IPS-NIHi7 (cell line): ENCODE measurements around the gene FBN2.

Source experiments
- DNase-seq: peaks from one replicate; pipeline ENCODE4 v3.0.0; 2012; ENCODE audit warnings: mixed read lengths; ENCODE audit errors: extremely low spot score

The FBN2 gene

GRCh38 chr5:128305341-128305740, 232.7 kb downstream of the FBN2 start:
- DNase-seq = no peak

GRCh38 chr5:128304791-128305190, 233.3 kb downstream of the FBN2 start:
- DNase-seq = no peak

DNA sequence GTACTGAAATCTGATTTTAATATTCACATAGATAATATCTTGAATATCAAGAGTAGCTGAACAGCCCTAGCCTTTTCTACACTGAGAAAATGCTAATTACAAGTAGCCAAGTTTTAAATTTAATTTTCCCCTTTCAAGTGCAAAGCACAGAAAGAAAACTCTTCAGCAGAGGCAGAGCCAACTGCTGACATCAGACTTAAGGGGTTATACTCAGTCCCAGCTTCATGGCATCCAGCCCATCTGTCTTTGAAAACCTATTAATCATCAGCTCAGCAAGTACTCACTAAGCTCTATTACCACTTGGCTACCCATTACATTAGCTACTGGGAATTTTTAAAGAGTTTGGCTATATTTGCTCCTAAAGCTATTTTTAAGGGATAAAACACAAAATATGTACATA, 234.0 kb downstream of the FBN2 start:
- no peak for DNase-seq

- DNase-seq = no peak
These were observed 234.5 kb downstream of the FBN2 start for GRCh38 chr5:128303593-128303992.

DNA sequence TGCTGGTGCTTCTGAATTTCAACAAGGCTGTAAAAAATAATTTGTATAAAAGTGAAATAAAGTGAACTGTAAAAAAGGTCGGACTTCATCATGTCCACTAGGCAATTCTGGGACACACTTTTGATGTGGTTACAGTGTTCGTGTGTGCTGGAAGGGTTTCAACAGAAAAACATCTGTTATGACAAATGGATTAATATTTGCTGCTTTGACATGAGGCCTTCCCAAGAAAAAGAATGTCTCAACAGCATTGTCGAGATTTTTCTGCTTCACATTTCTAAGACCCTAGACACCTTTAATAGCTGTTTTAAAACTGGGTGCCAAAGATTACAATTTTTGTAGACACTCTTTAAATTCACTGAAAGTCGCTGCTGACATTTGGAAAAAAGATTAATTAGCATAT, 237.9 kb downstream of the FBN2 start:
- no peak for DNase-seq

DNA sequence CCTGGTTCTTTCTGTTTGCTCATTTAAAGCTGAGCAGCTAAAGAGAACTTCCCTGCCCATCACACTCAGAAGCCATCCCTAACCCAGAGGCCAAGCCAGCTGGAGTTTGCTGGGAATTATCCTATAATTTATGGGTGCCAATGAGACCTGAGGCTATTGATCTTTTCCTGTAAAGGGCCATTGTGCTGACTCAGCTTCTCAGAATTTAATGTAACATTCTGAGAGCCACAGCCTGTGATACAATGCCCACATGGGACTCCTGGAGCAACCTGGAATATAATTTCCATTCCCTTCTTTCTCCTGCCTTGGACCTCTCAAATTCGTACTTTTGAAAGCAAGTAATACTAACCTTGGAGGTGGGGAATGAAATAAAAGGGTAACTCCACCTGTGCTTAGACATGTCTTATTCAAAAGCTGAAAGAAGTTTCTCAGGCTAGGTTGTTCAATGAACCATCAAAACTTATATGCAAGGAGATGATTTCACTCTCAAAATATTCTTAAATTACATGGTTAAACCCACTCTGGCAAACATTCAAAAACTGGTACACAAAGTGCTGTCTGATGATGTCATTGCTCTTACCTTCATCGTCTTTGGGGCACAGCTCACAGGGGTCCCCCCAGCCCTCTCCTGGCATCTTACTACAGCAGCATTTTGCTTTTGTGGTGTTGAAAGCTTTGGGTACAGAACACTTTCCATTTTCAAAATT, 247.7 kb downstream of the FBN2 start:
- no peak for DNase-seq

DNA sequence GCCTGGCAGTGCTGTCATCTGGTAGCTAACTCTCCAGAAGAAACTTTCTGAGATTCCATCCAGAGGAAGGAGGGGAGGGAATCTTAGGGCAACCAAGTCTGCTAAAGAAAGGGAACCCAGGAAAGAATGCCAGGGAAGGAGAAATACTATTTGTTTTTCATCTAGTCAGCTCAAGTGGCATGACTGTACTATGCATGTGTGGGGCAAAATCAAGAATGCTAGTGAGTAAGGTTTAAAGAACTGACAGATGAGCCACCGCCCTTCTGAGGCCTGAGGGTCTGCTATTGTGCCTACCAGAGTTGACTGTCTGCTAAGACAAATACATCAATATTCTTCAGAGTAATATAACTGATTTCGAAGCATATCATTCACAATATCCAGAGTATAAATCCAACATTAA, 250.3 kb downstream of the FBN2 start:
- DNase-seq = no peak

DNA sequence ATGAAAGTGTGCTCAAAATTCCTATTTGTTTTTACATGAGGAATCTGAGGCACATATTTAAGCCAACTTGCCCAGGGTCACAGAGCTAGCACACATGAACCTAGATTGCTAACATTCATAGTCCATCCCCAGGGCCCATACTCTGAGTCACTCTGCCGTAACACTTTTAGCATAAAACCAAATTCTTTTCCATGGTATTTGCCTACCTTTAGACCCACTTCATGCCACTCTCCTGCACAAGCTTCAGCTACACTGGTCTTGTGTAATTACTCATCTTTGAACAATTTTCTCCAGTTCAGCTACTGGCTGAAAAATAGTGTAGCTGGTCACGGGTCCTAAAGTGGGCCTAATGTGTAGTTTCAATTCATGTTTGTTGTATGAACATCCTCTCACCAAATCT, 253.8 kb downstream of the FBN2 start:
- DNase-seq = no peak

DNA sequence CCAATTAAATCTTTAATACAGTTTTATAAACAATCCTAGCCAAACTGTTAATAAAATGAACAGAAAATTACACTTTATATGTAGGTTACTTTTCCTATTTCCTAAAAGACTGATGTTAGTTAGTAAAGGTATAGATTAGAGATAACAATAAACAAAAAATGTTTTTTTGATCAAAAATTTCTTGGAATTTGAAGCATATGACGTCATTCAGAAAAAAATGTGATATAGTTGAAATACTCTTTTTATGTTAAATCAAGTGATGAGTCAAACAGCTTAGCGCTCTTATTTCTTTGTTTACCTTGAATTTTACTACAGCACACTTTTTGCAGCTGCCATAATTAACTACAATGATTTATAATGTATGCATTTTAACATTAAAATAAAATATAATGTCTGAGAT, 258.7 kb downstream of the FBN2 start:
- DNase-seq = no peak

DNA sequence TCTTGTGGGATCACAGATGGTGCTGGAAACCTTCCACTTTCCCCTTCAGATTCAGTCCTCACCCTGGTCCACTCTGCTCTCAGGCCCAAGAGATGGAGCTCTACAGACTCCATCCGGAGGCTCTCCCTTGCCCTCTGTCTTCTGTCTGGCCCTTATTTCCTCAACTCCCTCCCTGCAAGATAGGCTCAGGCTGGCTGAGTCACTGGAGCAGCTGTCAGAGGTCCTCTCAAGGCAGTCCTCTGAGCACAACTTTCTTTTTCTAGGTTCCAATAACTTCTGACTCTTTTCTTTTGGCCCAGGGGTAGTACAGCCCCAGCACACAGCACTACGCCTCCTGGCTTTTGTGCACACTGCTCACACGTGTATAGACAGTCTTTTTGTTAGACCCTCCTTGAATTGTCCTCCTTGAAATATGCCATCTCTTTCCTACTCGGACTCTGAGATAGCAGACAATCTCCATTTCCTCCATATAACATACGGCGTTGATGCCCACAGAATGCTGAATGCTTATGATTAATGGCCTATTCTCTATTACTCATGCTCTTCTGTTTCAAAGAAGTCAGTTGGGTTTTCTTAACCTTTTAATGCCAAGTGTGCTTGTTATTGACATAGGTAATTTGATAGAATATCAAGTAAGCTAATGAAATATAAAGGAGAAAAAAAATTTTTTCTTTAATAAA, 261.4 kb downstream of the FBN2 start:
- DNase-seq = no peak

DNA sequence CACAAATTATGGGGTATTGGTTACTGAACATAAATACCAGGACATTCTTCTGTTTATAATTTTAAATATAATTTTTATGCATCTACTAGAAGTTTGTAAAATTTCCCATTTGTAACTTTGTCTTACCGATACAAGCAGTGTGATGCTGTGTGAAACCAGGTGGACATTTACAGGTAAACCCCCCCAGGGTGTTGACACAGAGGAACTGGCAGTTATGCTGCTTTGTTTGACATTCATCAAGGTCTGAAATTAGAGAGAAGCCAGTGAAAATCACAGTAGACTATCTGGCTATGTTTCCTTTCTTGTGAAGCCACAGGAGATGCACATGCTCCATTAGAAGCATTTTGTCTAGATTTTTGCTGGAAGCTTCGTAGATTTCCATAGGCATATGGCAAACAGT, 263.6 kb downstream of the FBN2 start:
- DNase-seq = no peak

GRCh38 chr5:128273736-128274135, 264.3 kb downstream of the FBN2 start:
- DNase-seq = no peak

GRCh38 chr5:128271859-128272464, 266.1 kb downstream of the FBN2 start:
- no peak for DNase-seq

GRCh38 chr5:128271071-128271470, 267.0 kb downstream of the FBN2 start:
- no peak for DNase-seq

- no peak for DNase-seq
These were observed 273.3 kb downstream of the FBN2 start for GRCh38 chr5:128264564-128265360.

- DNase-seq = no peak
These were observed 274.7 kb downstream of the FBN2 start for GRCh38 chr5:128263357-128263756.

- DNase-seq = no peak
These were observed 275.1 kb downstream of the FBN2 start for GRCh38 chr5:128262911-128263310.

DNA sequence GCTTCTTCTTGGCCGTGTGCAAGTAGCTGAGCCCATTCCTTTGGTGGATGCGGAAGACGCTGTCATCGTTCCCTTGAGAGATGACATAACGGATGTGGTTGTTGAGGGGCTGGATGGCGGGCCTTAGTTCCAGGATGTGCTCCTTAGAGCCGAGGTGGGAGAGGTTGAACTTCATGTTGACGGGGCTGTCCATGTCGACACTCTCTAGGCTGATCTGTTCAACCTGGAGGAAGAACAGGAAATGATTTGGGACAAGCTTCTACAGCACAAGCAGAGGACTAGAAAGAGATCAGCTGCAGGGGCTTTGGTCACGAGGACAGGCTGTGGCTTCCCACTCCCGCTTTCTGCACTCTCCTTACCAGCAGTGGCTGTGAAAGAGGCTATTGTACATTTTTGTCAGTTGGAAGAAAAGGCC, 278.4 kb downstream of the FBN2 start:
- no peak for DNase-seq

GRCh38 chr5:128258372-128258771, 279.7 kb downstream of the FBN2 start:
- no peak for DNase-seq

GRCh38 chr5:128257076-128257475, 281.0 kb downstream of the FBN2 start:
- no peak for DNase-seq

DNA sequence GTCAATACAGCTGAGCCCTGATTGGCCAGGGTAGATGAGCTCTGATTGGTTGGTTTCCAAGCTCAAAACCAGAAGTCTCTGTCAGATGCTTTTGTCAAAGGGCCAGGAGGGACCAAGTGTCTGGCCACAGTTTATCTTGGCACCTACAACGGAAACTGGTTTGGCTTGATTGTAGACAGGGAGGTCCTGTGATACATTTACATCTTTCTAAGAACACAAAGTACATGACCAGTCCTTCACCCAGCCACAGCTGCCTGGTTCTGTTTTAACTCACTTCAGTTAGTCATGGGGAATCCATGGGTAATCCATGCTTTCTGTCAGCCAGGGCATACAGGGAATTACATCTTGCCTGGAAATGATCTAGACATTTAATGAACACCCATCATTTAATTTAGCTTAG, 283.3 kb downstream of the FBN2 start:
- DNase-seq = no peak

- DNase-seq = no peak
These were observed 284.2 kb downstream of the FBN2 start for GRCh38 chr5:128253880-128254279.
